Mucosa of descending colon (tissue), 3 donors: ENCODE results near the gene ZBTB7C. TPM values are rescaled to one million over a fixed set of nuclear protein-coding genes. Genes with fewer than 3 reads are reported as not detected.

Experiments used
- ATAC-seq: fragments of 200-7000 bp; cut with Tn5 transposase; one replicate; pipeline ENCODE4 v1.9.1; 2020; ENCODE audit warnings: mild to moderate bottlenecking, moderate library complexity
- DNase-seq, 3 donors: peaks; one replicate each; pipeline ENCODE4 v3.0.0-alpha.2; 2020
- H3K36me3 ChIP-seq: fragments of 200-600 bp; one replicate; pipeline ENCODE4 v1.8.0; 2021; ENCODE audit warnings: low read depth, mild to moderate bottlenecking
- H3K4me1 ChIP-seq: fragments of 200-600 bp; one replicate; pipeline ENCODE4 v1.8.0; 2021; ENCODE audit warnings: low read depth, mild to moderate bottlenecking
- H3K4me3 ChIP-seq: fragments of 200-600 bp; one replicate; pipeline ENCODE4 v1.8.0; 2021; ENCODE audit warnings: mild to moderate bottlenecking
- H3K9me3 ChIP-seq: fragments of 200-600 bp; one replicate; pipeline ENCODE4 v1.8.0; 2021; ENCODE audit warnings: mild to moderate bottlenecking
- CTCF ChIP-seq: fragments of 200-600 bp; IDR thresholded peaks from one replicate; pipeline ENCODE4 v1.8.0; 2022; ENCODE audit warnings: antibody characterized with exemption, mild to moderate bottlenecking
- intact Hi-C, 2 donors: fragments of 100-400 bp; cut with DNase I in 1 of 2; cut with micrococcal nuclease in 1 of 2; formaldehyde crosslinking; loops; one replicate each; pipeline versions ENCODE4 v1.11.0 to v1.11.1; 2022; cut with DNase I, micrococcal nuclease
- total RNA-seq, 3 donors: library from RNA; stranded (reverse); fragmentation: NEBNext Ultra II Directional in 2 of 3; extraction: Animal tissue kit (Norgen Biotek cat#: 25700) in 2 of 3; gene quantifications; one replicate each; pipeline versions ENCODE4 v1.2.1 to v1.2.4, GENCODE V29; 2021 to 2023
- donor health status: DM: no; HTN: no; CAD: no; lungs with moderate emphysema.
- donor health status: DM: no; HTN: no; CAD: no.
- donor health status: DM: no; HTN: yes; CAD: no.

The ZBTB7C gene
- total RNA-seq, 3 donors from 2014 or later: 20.8 to 56.6 (median 38.2) TPM

- DNase-seq (no peak), ATAC-seq (no peak)
- Histone ChIP-seq H3K36me3 (no peaks in the 10 kb centered on the region), H3K4me3 (no peak overlapping the region), H3K9me3 (no peaks in the 10 kb centered on the region), H3K4me1 (no peaks in the 10 kb centered on the region)
- intact Hi-C loops: no loop called here
- TF ChIP-seq CTCF: no peak
Observed at GRCh38 chr18:48075707-48076093, 333.5 kb downstream of the ZBTB7C start.

DNA sequence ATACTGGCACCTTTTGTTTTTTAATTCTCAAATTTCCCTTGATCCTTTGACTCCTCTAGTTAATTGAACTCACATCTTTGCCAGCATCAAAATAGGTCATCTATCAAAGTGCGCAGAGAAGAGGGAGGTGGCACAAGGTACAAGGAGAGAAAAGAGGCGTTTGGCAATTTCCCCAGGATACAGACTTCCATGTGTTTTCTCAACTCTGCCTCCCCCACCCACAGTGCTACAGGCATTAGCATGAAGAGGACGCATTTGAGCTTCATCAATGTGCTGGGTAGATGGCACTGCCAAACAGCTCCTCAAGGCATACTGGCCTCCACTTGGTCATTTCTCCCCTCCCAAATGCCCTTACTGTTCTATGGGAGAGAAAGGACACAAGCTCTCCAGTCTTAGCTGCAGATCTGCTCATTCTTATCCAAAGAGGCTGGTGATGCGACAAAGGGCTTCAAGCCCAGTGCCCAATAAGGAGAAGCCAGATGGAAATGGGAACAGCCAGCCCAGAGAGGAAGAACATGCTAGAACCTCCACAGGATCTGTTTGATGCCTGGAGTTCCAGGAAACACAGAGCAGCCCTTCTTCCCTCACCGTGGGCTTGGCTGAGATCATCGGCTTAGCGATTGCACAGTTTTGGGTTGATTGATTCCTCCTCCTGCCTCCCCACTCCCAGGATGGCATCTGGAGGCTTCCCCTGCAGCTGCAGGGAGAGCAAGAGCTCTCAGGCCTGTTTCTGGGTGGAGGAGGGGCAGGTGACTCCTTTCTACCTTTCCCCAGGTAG lies 334.1 kb downstream of the ZBTB7C start:
- intact Hi-C loops: no loop called here
- Histone ChIP-seq H3K36me3 (no peaks in the 10 kb centered on the region), H3K4me3 (no peak overlapping the region), H3K4me1 (no peaks in the 10 kb centered on the region), H3K9me3 (no peaks in the 10 kb centered on the region)
- DNase-seq (no peak), ATAC-seq (no peak)
- TF ChIP-seq CTCF: no peak

DNA sequence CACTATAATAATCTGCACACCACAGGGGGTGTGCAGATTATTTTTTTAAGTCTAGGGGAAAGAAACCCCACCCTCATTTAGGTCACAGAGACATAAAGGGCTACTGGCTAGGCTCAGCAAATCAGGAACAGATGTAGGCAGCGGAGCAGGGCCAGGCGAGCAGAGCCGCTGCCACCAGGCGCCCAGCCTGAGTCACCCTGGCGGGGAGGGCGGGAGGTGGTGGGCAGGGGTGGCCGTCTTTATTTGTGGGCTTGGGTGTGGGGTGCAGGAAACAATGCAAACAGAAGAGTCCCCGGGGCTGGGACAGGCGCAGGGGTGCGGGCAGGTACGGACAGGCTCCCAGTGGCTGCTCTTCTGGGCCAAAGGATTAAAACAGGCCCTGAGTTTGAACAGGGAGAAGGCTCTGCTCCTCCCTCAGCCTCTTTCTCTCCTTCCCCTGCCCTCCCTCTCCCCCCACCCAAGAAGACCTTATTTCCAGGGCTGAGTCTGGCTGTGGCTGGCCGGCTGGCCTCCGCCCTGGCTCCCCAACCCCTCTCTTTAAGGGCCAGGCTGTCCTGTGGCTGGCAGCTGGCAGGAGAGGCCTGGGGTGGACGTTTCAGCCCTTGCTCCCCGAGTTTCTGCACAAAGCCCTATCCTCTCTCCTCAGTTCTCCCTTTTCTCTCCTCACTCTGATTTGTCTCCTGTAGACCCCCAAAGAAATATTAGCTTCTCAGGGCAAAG lies 335.8 kb downstream of the ZBTB7C start:
- Histone ChIP-seq H3K36me3 (no peaks in the 10 kb centered on the region), H3K4me3 (no peak overlapping the region), H3K4me1 (no peaks in the 10 kb centered on the region), H3K9me3 (no peaks in the 10 kb centered on the region)
- ATAC-seq: no peak
- no peak for DNase-seq
- intact Hi-C loops: no loop called here
- TF ChIP-seq CTCF: no peak

GRCh38 chr18:48072428-48073204 lies 336.6 kb downstream of the ZBTB7C start:
- no peak overlapping the region for H3K4me3 ChIP-seq
- H3K9me3 ChIP-seq: no peaks in the 10 kb centered on the region
- no peaks in the 10 kb centered on the region for H3K4me1 ChIP-seq
- intact Hi-C loops: no loop called here
- ATAC-seq (no peak), DNase-seq (no peak)
- no peak for TF ChIP-seq CTCF
- no peaks in the 10 kb centered on the region for H3K36me3 ChIP-seq

DNA sequence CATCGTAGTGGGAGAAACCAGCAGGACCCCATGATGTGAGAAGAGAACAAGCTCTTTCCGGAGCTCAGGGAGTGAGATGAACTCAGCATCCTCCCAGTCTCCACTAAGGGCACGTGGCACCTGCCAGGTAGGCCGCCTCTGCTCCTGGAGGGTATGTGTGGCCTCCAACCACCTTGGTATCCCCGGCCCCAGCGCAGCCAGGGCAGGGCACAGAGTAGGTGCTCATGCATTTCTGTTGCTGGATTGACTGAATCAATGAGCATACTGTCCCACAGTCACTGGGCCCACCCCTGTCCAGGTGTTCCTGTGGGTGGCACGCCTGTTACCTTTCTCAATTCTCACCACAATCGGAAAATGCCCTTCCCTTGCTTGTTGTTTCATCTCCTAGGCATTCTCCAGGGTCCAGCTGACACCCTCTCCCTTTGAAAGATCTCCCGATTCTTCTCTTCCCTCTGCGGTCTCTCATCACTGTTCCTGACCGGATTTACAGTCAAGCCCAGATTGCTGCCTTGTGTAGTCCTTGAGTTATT lies 340.2 kb downstream of the ZBTB7C start:
- TF ChIP-seq CTCF: no peak
- H3K4me1 ChIP-seq: no peaks in the 10 kb centered on the region
- intact Hi-C loops: no loop called here
- H3K4me3 ChIP-seq: no peak overlapping the region
- no peaks in the 10 kb centered on the region for H3K36me3 ChIP-seq
- DNase-seq: no peak
- no peak for ATAC-seq
- H3K9me3 ChIP-seq: no peaks in the 10 kb centered on the region
